HepG2 (cell line): ENCODE data around the gene MRPL10. TPM values are rescaled to one million over a fixed set of nuclear protein-coding genes. Genes with fewer than 3 reads are reported as not detected.
A peak's percentile ranks its signal among the peaks of the same experiment; 100 is the strongest.

Experiments used
- ATF4 ChIP-seq, 2 experiments: fragments of 450-650 bp in 1 of 2; sonication (generic) in 1 of 2; formaldehyde crosslinking; IDR thresholded peaks; 2 replicates each; pipeline versions ENCODE4 v1.5.0 to v1.8.0; 2020 to 2022; ENCODE audit warnings: mild to moderate bottlenecking in 1 of 2, missing genetic modification reagents in 1 of 2
- BHLHE40 ChIP-seq: IDR thresholded peaks from 2 replicates; pipeline ENCODE4 v1.6.1; 2011; ENCODE audit warnings: low read length, improper control_type of control experiment
- CHCHD3 ChIP-seq: sonication (generic); formaldehyde crosslinking; IDR thresholded peaks from 2 replicates; pipeline ENCODE4 v1.8.0; 2022; ENCODE audit warnings: mild to moderate bottlenecking, missing genetic modification reagents, moderate library complexity
- CTCF ChIP-seq: sonication (generic); formaldehyde crosslinking; IDR thresholded peaks from 2 replicates; pipeline ENCODE4 v1.5.0; 2020; ENCODE audit warnings: mild to moderate bottlenecking, missing genetic modification reagents, moderate library complexity
- FOXK1 ChIP-seq: sonication (generic); formaldehyde crosslinking; IDR thresholded peaks from 2 replicates; pipeline ENCODE4 v1.4.0; 2020; ENCODE audit warnings: low read depth, missing genetic modification reagents, borderline replicate concordance
- GABPB1 ChIP-seq: IDR thresholded peaks from 2 replicates; pipeline ENCODE4 v1.6.1; 2016; ENCODE audit warnings: mild to moderate bottlenecking, missing genetic modification reagents, moderate library complexity, missing compliant biosample characterization
- KLF16 ChIP-seq, 2 experiments: sonication (generic) in 1 of 2; formaldehyde crosslinking in 1 of 2; IDR thresholded peaks; 2 replicates each; pipeline versions ENCODE4 v1.6.1 to v1.8.0; 2016 to 2023; ENCODE audit warnings: missing genetic modification reagents in 2 of 2, missing compliant biosample characterization in 1 of 2
- MAX ChIP-seq: IDR thresholded peaks from 2 replicates; pipeline ENCODE4 v1.6.1; 2012; ENCODE audit warnings: inconsistent platforms
- MAZ ChIP-seq, 2 experiments: sonication (generic) in 1 of 2; formaldehyde crosslinking in 1 of 2; IDR thresholded peaks; 2 replicates each; pipeline versions ENCODE4 v1.5.0 to v1.6.1; 2012 to 2020; ENCODE audit warnings: low read depth in 2 of 2, mild to moderate bottlenecking in 2 of 2, borderline replicate concordance in 1 of 2, improper control_type of control experiment in 1 of 2, low read length in 1 of 2, missing genetic modification reagents in 1 of 2, moderate library complexity in 1 of 2
- MEF2D ChIP-seq: sonication (generic); formaldehyde crosslinking; IDR thresholded peaks from 2 replicates; pipeline ENCODE4 v1.5.1; 2020; ENCODE audit warnings: mild to moderate bottlenecking, missing genetic modification reagents
- MXI1 ChIP-seq: IDR thresholded peaks from 3 replicates; pipeline ENCODE4 v1.6.1; 2012; ENCODE audit warnings: low read depth, low read length, inconsistent platforms, borderline replicate concordance
- RAD21 ChIP-seq: fragments of 450-650 bp; formaldehyde crosslinking; IDR thresholded peaks from 2 replicates; pipeline ENCODE4 v1.5.0; 2020; ENCODE audit warnings: mild to moderate bottlenecking
- RBFOX2 ChIP-seq: fragments of 200-400 bp; formaldehyde crosslinking; IDR thresholded peaks from 2 replicates; pipeline ENCODE4 v1.6.1; 2017; ENCODE audit warnings: low read depth, mild to moderate bottlenecking, low read length
- RXRA ChIP-seq: sonication (generic); formaldehyde crosslinking; IDR thresholded peaks from 2 replicates; pipeline ENCODE4 v1.5.1; 2020; ENCODE audit warnings: missing genetic modification reagents
- SALL1 ChIP-seq: sonication (generic); formaldehyde crosslinking; IDR thresholded peaks from 2 replicates; pipeline ENCODE4 v1.8.0; 2022; ENCODE audit warnings: mild to moderate bottlenecking, missing genetic modification reagents
- SP140L ChIP-seq: sonication (generic); formaldehyde crosslinking; IDR thresholded peaks from 2 replicates; pipeline ENCODE4 v1.4.0; 2020; ENCODE audit warnings: missing genetic modification reagents, borderline replicate concordance
- TCF7 ChIP-seq: sonication (generic); IDR thresholded peaks from 2 replicates; pipeline ENCODE4 v1.6.1; 2016; ENCODE audit warnings: antibody characterized with exemption, low read depth
- UBTF ChIP-seq: sonication (generic); formaldehyde crosslinking; IDR thresholded peaks from 2 replicates; pipeline ENCODE4 v1.4.0; 2020; ENCODE audit warnings: mild to moderate bottlenecking, missing genetic modification reagents
- ZBTB1 ChIP-seq: sonication (generic); formaldehyde crosslinking; IDR thresholded peaks from 2 replicates; pipeline ENCODE4 v1.4.0; 2020; ENCODE audit warnings: missing genetic modification reagents, borderline replicate concordance
- ZFP90 ChIP-seq: sonication (generic); formaldehyde crosslinking; IDR thresholded peaks from 2 replicates; pipeline ENCODE4 v1.8.0; 2022; ENCODE audit warnings: missing genetic modification reagents, mild to moderate bottlenecking, inconsistent platforms, borderline replicate concordance
- ZIK1 ChIP-seq: sonication (generic); formaldehyde crosslinking; IDR thresholded peaks from 2 replicates; pipeline ENCODE4 v1.5.0; 2020; ENCODE audit warnings: mild to moderate bottlenecking, low read depth, missing genetic modification reagents, borderline replicate concordance
- ZNF10 ChIP-seq: sonication (generic); formaldehyde crosslinking; IDR thresholded peaks from 2 replicates; pipeline ENCODE4 v1.4.0; 2020; ENCODE audit warnings: mild to moderate bottlenecking, low read depth, missing genetic modification reagents, borderline replicate concordance
- ZNF3 ChIP-seq: IDR thresholded peaks from 2 replicates; pipeline ENCODE4 v1.7.0; 2017; ENCODE audit warnings: inconsistent platforms
- ZNF572 ChIP-seq: sonication (generic); formaldehyde crosslinking; IDR thresholded peaks from 2 replicates; pipeline ENCODE4 v1.5.1; 2020; ENCODE audit warnings: mild to moderate bottlenecking, missing genetic modification reagents
- ZNF644 ChIP-seq: IDR thresholded peaks from 2 replicates; pipeline ENCODE4 v1.6.1; 2016; ENCODE audit warnings: low read depth
- polyA plus RNA-seq, 8 experiments: library from polyadenylated mRNA; depleted of rRNA in 3 of 8; stranded (reverse) in 7 of 8; unstranded in 1 of 8; fragments of >200 nt; fragmentation: Illumina TruSeq in 4 of 8; extraction: Trizol in 4 of 8; gene quantifications; 2 replicates each; pipeline versions ENCODE4 v1.2.1 to v1.2.3, GENCODE V29; 2011 to 2016; ENCODE audit warnings: low read depth in 4 of 8, missing spikeins in 1 of 8, mixed read lengths in 1 of 8; ENCODE audit not compliant: insufficient read depth in 1 of 8
- total RNA-seq, 5 experiments: library from RNA; depleted of rRNA; stranded (reverse); fragments of >200 nt; fragmentation: Illumina TruSeq; extraction: Trizol; gene quantifications; 2 replicates each; pipeline ENCODE4 v1.2.3, GENCODE V29; 2016; ENCODE audit warnings: low read depth in 1 of 5

The MRPL10 gene
- total and polyA plus RNA-seq, 2 of the 13 experiments (the other 11 are each of a cell fraction or from before 2014, with no cell fraction given): 56.7 to 149 TPM

- no peak for TF ChIP-seq ZNF10 (CRISPR knock-in tag)
- TF ChIP-seq UBTF (CRISPR knock-in tag): peak; percentile 43; the same call in 1 of the 2 replicates
- TF ChIP-seq RBFOX2: no peak
- TF ChIP-seq ZFP90: no peak
- TF ChIP-seq ATF4 (CRISPR knock-in tag; IDR thresholded peaks at IDR 0.05): 0 out of 4 replicates have a peak, but pooled peaks of 1 of the 2 experiments have one; percentile 67
- TF ChIP-seq RAD21 (CRISPR knock-in tag): no peak
- no peak for TF ChIP-seq GABPB1 (CRISPR knock-in tag)
- peak; percentile 48 for TF ChIP-seq MAX
- TF ChIP-seq BHLHE40: peak; percentile 48; the same call in 1 of the 2 replicates
- TF ChIP-seq ZNF572 (CRISPR knock-in tag): 0 out of 2 replicates have a peak, but pooled peaks have one; percentile 33
- TF ChIP-seq ZNF644: 0 out of 2 replicates have a peak, but pooled peaks have one; percentile 28
- peak; percentile 56 for TF ChIP-seq SALL1
- TF ChIP-seq TCF7: 0 out of 2 replicates have a peak, but pooled peaks have one; percentile 15
- TF ChIP-seq CHCHD3 (CRISPR knock-in tag): no peak
- TF ChIP-seq RXRA (CRISPR knock-in tag): peak; percentile 54; the same call in 1 of the 2 replicates
- peak; percentile 46; the same call in 1 of the 3 replicates for TF ChIP-seq MXI1
- TF ChIP-seq SP140L (CRISPR knock-in tag): no peak
- no peak for TF ChIP-seq ZBTB1 (CRISPR knock-in tag)
- TF ChIP-seq CTCF (CRISPR knock-in tag): 0 out of 2 replicates have a peak, but pooled peaks have one; percentile 2
- TF ChIP-seq ZIK1: no peak
- TF ChIP-seq KLF16 (CRISPR knock-in tag; IDR thresholded peaks at IDR 0.05): peak in 1 of 2 experiments; percentile 17; a peak in 1 of 4 replicates
- TF ChIP-seq MAZ (IDR thresholded peaks at IDR 0.05; ENCODE audit: borderline replicate concordance, low read depth, low read length): no peak
- 0 out of 2 replicates have a peak, but pooled peaks have one; percentile 17 for TF ChIP-seq MAZ (CRISPR knock-in tag; IDR thresholded peaks at IDR 0.05; ENCODE audit: low read depth)
- no peak for TF ChIP-seq ZNF3 (CRISPR knock-in tag)
- TF ChIP-seq MEF2D (CRISPR knock-in tag): no peak
- 0 out of 2 replicates have a peak, but pooled peaks have one; percentile 17 for TF ChIP-seq FOXK1 (CRISPR knock-in tag)
Measured at GRCh38 chr17:47844227-47844626, 12.9 kb upstream of the MRPL10 start (continued).
